Measurements from ENCODE around the gene NRL. TPM values are rescaled to one million over a fixed set of nuclear protein-coding genes. Genes with fewer than 3 reads are reported as not detected.

NRL gene
- total RNA-seq, result 1 to 10 TPM; 1.2 to 1.5 TPM
- long read RNA-seq, partial matches to known transcripts, result 0 of 7 reads
- long read RNA-seq, other reads (novel, unspliced or antisense), result 7 of 7 reads

GRCh38 chr14:24114532-24115421 lies at the start of gene NRL, which contains the start of gene DCAF11:
Gene NRL (minus strand): TSS chr14:24114949. CDS start chr14:24082848, 32,101 bp downstream.
Gene DCAF11 (plus strand): TSS chr14:24114777. CDS start chr14:24115595, 818 bp downstream.
- ATAC-seq, result peak; percentile 80
- peak; percentile 98 to 100 for DNase-seq
- intact Hi-C loops (cut with DNase I, micrococcal nuclease), result no loop called here

GRCh38 chr14:24162093-24162492 lies 47.3 kb upstream of the NRL start:
- DNase-seq (no peak), ATAC-seq (no peak)
- intact Hi-C loops (cut with DNase I, micrococcal nuclease), result no loop called here

DNA sequence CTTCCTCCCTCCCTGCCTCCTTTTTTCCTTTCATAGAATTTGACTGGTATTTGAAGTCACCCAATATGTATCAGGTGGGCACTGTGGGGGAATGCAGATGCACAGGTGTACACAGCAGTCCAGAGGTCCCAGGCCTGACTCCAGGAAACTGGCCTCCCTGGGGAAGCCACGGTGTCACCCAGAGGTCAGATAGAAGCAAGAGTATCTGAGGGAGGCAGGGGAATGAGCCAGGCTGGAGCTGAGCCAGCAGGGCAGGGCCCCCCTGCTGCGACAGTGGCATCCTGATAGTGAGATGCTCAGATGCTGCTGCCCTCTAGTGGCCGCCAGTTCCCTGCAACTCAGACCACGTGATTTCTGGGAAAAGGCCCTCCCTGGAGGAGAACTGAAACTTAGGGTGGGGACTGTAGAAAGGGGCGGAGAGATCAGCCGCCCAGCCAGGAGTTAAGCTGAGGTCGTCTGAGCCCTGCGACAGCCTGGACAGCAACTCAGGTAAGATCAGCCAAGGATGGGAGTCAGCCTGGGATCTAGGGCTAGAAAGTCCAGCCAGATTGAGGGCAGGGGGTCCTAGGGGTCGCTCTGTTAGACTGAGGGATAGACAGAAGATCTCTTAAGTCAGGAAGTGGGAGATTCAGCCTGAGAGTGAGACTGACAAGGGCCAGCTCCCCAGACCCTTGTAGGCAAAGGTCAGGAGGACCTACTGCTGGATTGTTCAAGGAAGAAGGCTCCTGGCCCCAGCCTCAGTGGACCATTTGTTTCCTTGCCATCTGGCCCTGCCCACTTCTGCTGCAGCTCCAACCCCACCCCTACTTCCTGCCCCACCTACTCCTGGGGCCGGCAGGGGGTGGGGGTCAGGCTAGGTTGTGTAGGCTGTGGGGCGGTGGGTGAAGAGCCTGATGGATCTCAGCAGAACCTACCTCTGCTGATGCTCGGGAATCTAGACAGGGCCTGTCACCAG lies 46.4 kb upstream of the NRL start, which contains the start of gene IRF9:
Gene IRF9 (plus strand): TSS at position 416 of the 955 bp plus-strand sequence. CDS start 880 bp downstream, outside the sequence.
- ATAC-seq (peak; percentile 94), DNase-seq (peak; percentile 96 to 99)
- intact Hi-C loops (cut with DNase I, micrococcal nuclease), result no loop called here

DNA sequence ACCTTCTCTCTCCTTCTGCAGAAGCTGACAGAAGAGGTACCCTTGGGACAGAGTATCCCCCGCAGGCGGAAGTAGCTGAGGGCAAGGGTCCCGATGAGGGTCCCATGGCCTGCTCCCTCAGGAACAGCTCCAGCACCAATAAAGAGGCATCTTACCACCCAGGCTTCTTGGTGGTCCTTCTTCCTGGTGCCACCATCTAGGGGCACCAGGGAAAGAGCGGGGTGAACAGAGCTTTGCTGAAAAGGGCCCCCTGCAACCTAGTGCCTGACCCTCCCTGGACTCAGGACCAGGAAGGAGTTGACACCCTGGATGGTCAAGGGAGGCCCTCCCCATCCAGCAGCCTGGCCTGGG lies 45.7 kb upstream of the NRL start:
- ATAC-seq, result peak; percentile 6
- intact Hi-C loops (cut with DNase I, micrococcal nuclease), result no loop called here

DNA sequence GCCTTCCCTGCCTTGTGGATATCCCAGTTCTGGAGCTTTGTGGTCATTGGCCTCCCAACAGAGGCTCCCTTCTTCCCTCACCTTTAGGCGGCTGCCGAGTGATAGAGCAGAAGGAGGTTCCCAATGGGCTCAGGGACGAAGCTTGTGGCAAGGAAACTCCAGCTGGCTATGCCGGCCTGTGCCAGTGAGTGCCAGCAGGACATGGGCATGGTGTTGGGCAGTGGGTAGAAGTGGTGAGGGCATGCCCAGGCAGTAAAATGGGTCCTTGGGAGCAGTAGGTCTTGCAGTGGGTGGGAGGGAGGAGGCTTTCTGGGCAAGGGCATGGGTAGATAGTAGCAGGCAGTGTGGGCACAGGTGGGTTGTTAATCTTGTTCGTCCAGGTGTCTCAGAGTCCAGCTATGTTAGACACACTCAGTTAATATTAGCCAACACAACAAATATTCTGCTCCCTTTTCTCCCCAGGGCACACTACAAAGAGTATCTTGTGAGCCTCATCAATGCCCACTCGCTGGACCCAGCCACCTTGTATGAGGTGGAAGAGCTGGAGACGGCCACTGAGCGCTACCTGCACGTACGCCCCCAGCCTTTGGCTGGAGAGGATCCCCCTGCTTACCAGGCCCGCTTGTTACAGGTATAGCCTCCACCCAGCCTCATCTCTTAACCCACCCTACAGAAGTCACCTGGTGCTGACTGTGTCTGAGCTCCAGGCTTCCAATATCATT lies 45.2 kb upstream of the NRL start:
- DNase-seq, result no peak

More for the DNA sequence above, 45.7 kb upstream of the NRL start:
- no peak for DNase-seq

DNA sequence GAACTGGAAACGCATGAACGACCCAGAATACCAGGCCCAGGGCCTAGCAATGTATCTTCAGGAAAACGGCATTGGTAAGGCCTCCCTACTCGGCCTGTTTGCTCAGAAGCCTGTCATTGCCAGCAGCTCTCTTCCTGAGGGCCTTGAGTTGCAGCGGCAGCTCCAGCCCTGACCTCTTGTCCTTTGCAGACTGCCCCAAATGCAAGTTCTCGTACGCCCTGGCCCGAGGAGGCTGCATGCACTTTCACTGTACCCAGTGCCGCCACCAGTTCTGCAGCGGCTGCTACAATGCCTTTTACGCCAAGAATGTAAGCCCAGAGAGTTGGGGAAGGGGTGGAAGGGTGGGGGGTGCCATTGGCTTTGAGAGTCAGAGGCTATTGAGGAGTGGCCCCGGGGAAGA lies 42.6 kb upstream of the NRL start:
- intact Hi-C loops (cut with DNase I, micrococcal nuclease), result no loop called here
- no peak for DNase-seq
- ATAC-seq, result no peak

More for the DNA sequence above, 45.2 kb upstream of the NRL start:
- ATAC-seq, result no peak
- intact Hi-C loops (cut with DNase I, micrococcal nuclease), result no loop called here

- DNase-seq, result no peak
- no peak for ATAC-seq
- intact Hi-C loops (cut with DNase I, micrococcal nuclease), result no loop called here
Measured at GRCh38 chr14:24156840-24157239, 42.1 kb upstream of the NRL start.

GRCh38 chr14:24155100-24155499 lies 40.4 kb upstream of the NRL start:
- intact Hi-C loops (cut with DNase I, micrococcal nuclease), result no loop called here
- ATAC-seq, result no peak
- DNase-seq, result no peak

DNA sequence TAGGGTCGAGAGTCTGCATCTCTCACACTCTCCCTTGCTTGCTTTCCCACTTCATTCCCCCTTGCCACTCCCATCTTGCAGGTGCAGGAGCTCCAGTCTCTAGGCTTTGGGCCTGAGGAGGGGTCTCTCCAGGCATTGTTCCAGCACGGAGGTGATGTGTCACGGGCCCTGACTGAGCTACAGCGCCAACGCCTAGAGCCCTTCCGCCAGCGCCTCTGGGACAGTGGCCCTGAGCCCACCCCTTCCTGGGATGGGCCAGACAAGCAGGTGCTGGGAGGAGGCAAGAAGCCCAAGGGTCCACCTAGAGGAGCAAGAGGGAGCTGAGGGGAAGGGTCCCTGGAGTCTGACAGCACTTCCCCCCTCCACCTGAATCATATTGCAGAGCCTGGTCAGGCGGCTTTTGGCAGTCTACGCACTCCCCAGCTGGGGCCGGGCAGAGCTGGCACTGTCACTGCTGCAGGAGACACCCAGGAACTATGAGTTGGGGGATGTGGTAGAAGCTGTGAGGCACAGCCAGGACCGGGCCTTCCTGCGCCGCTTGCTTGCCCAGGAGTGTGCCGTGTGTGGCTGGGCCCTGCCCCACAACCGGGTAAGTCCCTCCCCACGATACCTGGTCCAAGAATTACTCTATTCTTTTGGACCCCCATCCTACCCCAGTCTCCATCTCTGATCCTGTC lies 36.8 kb upstream of the NRL start:
- intact Hi-C loops (cut with DNase I, micrococcal nuclease), result no loop called here
- DNase-seq, result no peak
- no peak for ATAC-seq

DNA sequence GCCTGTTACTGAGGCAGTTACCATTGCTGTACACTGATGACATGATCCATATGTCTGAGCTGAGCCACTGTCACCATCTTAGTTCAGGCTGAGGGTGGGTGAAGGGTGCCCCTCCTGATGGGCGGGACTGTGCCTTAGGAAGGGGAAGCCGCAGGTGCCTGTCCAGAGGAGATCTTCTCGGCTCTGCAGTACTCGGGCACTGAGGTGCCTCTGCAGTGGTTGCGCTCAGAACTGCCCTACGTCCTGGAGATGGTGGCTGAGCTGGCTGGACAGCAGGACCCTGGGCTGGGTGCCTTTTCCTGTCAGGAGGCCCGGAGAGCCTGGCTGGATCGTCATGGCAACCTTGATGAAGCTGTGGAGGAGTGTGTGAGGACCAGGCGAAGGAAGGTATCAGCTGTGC lies 36.2 kb upstream of the NRL start:
- intact Hi-C loops (cut with DNase I, micrococcal nuclease), result no loop called here

GRCh38 chr14:24150567-24150966 lies 35.8 kb upstream of the NRL start:
- no peak for ATAC-seq
- intact Hi-C loops (cut with DNase I, micrococcal nuclease), result no loop called here
- no peak for DNase-seq

More for the DNA sequence above, 36.2 kb upstream of the NRL start:
- ATAC-seq (no peak), DNase-seq (no peak)

- no peak for DNase-seq
- no peak for ATAC-seq
- intact Hi-C loops (cut with DNase I, micrococcal nuclease), result no loop called here
Measured at GRCh38 chr14:24150061-24150460, 35.3 kb upstream of the NRL start.

- ATAC-seq, result no peak
Measured at GRCh38 chr14:24149302-24149969, 34.7 kb upstream of the NRL start.

DNA sequence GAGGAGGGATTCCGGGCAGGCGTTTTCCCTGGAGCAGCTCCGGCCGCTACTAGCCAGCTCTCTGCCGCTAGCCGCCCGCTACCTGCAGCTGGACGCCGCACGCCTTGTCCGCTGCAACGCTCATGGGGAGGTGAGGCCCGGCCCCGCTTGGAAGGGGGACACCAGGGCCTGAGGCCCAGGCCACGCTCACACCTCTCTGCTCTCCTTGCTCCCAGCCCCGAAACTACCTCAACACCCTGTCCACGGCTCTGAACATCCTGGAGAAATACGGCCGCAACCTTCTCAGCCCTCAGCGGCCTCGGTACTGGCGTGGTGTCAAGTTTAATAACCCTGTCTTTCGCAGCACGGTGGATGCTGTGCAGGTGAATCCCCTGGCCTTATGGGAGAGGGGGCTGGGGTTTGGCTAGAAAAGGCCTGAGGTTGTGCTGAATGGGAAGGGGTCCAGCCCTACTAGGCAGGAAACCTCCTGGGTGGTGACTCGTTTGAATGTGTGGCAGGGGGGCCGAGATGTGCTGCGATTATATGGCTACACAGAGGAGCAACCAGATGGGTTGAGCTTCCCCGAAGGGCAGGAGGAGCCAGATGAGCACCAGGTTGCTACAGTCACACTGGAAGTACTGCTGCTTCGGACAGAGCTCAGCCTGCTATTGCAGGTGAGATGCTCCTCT lies 33.1 kb upstream of the NRL start:
- DNase-seq (no peak), ATAC-seq (no peak)
- intact Hi-C loops (cut with DNase I, micrococcal nuclease), result no loop called here

More at GRCh38 chr14:24149302-24149969, 34.7 kb upstream of the NRL start:
- intact Hi-C loops (cut with DNase I, micrococcal nuclease), result no loop called here
- DNase-seq, result no peak

DNA sequence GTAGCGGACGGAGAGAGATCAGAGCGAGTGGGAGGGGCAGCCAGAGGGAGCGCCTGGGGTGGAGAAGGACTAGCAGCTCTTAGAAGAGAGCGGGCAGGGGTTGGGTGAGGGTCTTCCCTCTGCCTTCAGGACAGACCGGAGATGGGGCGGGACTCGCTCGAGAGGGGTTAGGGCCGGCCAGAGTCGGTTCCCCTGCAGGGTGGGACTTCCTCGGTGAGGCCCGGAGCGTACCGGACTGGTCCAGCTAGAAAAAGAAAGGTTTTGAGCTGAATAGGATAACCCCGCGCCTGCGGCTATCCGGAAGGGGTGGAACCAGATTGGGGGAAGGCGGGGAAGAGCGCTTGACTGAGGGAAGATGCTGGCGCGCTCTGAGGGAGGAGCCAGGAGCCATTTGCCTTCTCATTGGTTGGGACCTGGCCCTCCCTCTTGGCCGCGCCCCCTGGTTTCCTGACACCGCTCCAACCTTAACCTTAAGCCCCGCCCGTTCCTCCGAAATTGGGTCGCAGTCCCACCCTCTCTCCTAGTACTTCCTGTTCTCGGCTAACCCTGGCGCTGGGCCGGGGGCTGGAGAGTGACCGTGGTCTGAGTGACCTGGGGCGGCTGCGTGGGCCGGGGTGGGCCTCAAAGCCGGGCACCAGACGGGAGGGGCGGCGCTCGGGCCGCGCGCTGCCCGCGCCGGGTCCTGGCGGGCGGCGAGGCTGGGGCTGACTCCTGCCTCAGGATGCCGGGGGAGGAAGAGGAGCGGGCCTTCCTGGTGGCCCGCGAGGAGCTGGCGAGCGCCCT lies 32.4 kb upstream of the NRL start, which contains the start of gene RNF31:
Gene RNF31 (plus strand): TSS at position 521 of the 783 bp plus-strand sequence. CDS start 201 bp downstream, at position 722.
- intact Hi-C loops (cut with DNase I, micrococcal nuclease), result no loop called here
- DNase-seq, result peak; percentile 98 to 99
- peak; percentile 86 for ATAC-seq

DNA sequence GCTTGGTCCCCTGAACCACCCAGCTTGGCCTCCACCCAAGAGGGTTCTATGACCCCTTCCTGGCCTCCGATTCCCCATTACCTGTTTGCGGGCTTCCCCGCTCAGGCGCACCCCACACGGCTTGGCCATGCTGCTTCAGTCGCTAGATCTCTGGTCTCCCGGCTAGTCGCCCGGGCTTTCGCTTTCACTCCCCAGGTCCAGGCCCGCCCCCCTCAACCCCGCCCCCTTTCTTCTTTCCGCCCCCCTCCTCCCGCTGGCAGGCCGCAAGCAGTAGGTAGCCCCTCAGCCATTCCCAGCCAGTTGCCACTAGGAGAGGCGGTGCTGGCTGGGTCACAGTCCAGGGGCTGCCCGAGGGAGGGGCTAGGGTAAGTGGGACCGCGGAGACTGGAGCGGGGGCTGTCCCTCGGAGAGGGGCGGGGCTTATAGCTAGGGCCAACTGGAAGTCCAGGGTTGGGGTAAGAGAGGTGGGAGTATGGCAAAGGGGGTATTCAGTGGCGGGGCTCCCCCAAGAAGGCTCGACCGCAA lies 31.8 kb upstream of the NRL start, which contains the start of gene PSME2:
Gene PSME2 (minus strand): TSS at position 158 of the 525 bp plus-strand sequence. CDS start 29 bp downstream, at position 129.
- intact Hi-C loops (cut with DNase I, micrococcal nuclease), result no loop called here
- peak; percentile 74 for ATAC-seq
- peak; percentile 95 to 99 for DNase-seq
